Activated T-cell treated with anti-CD3 and anti-CD28 coated beads, Interleukin-2, amount 50 U/mL, for 48 hours (primary cell): ENCODE results near the gene RPTOR.
"Not testable (repeated sequence)": the region's sequence is repeated elsewhere in the genome, so short reads cannot be mapped to it uniquely, and the experiment has no call there.

Experiments used
- DNase-seq, 2 experiments: peaks; one replicate each; pipeline ENCODE4 v3.0.0-alpha.2; 2020

The RPTOR gene

DNA sequence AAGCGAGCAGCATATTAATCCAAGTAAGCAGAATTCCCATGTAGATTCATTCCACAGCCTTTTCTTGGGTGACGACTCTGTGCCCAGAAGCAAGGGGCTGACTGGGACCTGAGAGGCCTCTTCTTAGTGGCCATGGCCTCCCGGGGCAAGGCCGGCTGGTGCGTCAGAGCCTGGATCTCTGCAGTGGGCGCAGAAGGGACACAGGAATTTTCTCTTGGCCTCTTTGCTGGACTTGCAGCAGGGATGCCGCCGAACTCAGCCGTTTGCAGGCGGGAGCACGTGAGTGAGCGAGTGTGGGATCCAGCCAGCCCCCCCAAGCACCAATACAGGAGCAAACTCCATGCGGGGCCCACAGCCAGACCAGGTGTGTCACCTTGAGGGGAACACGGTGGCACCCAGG lies 151.8 kb downstream of the RPTOR start:
- no peak for DNase-seq

GRCh38 chr17:80696964-80697363 lies 152.3 kb downstream of the RPTOR start:
- DNase-seq, result no peak

- DNase-seq, result no peak
Observed at GRCh38 chr17:80698297-80698696, 153.7 kb downstream of the RPTOR start.

GRCh38 chr17:80699205-80699604 lies 154.6 kb downstream of the RPTOR start:
- DNase-seq, result not testable (repeated sequence)

GRCh38 chr17:80701730-80702129 lies 157.1 kb downstream of the RPTOR start:
- no peak for DNase-seq

DNA sequence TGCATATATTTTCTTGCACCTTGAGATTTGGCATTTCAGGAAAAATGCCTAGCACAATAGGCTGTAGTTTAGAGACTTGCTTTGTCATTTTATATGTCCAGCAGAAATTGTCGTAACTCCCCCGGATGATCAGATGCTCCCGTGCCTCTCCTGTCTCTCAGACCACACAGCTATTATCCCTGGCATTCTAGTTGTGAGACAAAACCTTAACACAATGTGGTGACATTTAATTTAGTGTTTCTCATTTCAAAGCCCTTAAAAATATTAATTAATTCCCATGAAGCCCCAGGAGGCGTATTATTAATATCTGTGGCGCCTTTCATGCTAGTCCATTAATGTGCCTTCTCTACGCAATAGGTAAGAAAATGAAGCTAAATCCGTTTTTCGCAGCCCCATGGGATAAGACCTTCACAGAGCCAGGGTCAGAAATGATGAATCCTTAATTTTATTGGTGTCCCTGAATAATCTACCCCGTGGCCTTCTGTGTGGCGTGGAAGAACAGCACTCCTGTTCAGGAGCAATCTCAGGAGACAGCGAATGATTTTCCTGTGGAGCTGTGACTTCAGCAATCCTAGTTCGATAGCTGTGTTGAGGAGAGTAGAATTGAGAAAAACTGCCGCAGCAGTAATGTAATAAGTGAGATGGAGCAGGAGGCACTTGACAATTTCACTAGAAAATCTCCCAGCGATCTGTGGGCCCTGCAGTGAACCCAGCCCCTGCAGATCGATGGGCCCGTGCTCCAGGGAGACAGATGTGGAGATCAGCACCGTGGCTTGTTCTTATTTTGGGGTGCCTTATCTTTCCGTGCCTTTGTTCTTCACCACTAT lies 157.9 kb downstream of the RPTOR start:
- DNase-seq, result no peak

- DNase-seq, result no peak
Observed at GRCh38 chr17:80703142-80703478, 158.5 kb downstream of the RPTOR start.

GRCh38 chr17:80704381-80704819 lies 159.8 kb downstream of the RPTOR start:
- no peak for DNase-seq

- DNase-seq, result no peak
Observed at GRCh38 chr17:80704894-80705293, 160.3 kb downstream of the RPTOR start.

- DNase-seq, result no peak
Observed at GRCh38 chr17:80705988-80706387, 161.3 kb downstream of the RPTOR start.

GRCh38 chr17:80706463-80706867 lies 161.8 kb downstream of the RPTOR start:
- DNase-seq, result no peak

GRCh38 chr17:80708480-80708879 lies 163.8 kb downstream of the RPTOR start:
- DNase-seq, result no peak

GRCh38 chr17:80709090-80709695 lies 164.6 kb downstream of the RPTOR start:
- no peak for DNase-seq

GRCh38 chr17:80710714-80711302 lies 166.2 kb downstream of the RPTOR start:
- no peak for DNase-seq

DNA sequence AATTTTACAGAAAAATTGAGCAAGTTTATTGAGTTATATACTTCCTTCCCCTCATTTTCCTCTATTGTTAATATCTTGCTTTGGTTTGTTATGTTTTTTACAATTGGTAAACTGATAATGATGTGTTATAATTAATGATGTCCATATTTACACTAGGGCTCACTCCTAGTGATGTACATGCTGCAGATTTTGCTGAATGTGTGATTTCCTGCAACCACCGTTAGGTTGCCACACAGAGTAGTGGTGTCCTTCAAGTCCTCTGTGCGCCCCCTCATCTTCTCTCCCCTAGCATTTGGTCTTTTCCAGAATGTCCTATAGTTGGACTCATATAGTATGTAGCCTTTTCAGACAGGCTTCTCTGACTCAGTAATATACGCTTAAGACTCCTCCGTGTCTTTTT lies 167.5 kb downstream of the RPTOR start:
- DNase-seq, result no peak

GRCh38 chr17:80712606-80713005 lies 168.0 kb downstream of the RPTOR start:
- DNase-seq, result no peak

DNA sequence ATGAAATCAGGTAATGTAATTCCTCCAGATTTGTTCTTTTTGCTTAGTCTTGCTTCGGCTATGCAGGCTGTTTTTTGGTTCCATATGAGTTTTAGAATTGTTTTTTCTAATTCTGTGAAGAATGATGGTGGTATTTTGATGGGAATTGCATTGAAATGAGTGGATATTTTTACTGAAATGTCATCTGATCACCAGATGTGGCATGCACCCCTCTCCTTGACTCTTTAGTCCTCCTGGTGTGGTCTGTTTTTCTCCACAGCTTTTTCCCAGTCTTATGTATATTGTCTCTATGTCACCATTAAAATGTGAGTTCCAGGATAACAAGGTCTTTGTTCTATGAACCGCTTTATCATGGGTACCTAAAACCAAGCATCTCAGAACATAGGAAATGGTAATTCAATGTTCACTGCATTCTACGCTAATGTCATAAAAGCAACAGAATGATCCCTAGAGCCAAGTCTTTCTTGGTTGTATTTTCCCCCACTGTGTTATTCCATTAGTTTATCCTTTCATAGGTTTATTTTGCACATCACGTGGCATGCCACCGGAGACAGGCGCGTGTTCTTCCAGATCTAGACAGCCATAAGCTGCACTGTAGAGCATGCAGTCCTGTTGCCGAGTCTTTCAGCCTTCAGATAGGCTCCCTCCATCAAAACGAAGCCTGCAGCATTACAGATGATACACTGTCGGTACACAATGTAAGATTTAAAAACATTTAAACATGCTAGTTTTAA lies 172.5 kb downstream of the RPTOR start:
- no peak for DNase-seq

- no peak for DNase-seq
Observed at GRCh38 chr17:80717720-80718083, 173.1 kb downstream of the RPTOR start.

DNA sequence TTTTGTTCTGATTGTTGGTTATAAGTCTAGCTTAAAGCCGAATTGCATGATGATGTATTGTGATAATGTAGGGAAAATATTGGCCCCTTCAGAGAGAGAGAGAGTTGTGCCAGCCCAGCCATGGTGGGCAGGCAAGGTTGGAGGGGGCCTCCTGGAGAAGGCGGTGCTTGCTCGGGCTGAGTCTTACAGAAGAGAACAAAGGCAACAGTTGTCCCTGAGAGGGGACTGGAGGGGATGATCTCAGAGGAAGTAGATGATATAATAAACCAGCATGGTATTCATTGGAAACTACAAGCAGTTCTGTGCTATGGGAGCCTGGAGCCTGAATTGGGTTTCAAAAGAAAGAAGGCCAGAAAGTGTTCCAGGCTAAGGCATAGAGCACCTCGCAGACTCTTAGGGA lies 173.8 kb downstream of the RPTOR start:
- DNase-seq, result no peak

DNA sequence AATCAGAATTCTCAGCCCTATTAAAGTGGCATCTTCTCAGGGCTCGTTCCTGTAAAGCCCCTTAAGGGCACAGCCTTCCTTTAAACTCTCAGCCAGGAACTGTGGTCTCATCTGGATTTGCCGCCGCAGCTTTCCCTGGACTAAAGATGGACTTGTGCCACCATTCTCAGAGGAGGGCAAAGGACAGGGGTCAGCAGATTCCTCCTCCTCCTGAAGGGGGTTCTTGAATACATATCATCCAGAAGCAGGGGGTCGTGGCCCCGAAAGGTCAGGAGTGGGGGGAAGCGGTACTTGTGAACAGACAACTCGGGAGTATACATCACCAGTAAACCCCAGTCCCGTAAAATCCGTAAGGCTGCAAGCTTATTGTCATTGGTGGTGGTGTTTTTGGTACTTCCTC lies 174.8 kb downstream of the RPTOR start:
- DNase-seq, result no peak

DNA sequence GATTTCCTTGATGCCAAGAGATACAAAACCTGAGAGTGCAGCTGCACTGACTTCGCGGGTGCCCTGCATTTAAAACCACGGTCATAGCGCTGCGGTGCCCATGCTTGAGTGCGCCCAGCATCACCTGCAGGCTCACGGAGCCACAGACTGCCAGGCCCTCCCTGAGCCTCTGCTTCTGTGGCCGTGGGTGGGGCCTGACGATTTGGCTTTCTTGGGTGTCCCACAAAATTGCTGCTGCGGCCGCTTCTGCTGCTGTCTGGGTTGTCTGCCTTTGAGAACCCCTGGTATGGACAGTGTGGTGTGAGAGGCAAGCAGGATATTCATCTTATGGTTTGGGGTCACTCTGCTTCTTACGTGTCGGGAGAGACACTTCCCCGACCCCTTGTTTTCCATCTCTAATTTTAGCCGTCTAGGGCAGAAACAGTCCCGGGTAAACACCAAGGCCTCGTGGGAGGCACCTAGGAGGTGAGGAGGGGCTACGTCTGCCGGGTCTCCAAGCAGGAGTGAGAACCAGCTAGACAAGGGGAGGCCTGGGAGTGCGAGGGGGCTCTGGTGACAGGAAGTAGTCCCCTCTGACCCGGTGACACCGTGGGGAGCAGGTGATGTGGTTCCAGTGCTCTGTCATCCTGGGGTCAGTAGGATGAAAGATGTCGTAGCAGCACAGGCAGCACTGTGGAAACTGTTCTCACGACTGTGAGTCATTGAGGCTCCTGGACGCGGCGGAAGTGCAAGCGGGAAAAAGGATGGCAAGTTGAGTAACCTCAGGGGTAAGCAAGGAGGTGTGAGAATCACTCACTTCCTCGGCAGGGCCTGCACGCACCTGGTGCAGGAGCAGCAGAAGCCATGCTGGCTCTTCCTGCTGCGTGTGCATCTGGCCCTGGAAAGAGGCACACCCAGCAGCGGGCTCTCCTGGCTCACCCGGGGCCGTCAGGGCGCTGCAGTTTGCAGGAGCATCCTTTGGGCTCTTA lies 176.3 kb downstream of the RPTOR start:
- DNase-seq, result peak; percentile 72

GRCh38 chr17:80722661-80723060 lies 178.0 kb downstream of the RPTOR start:
- DNase-seq, result no peak
